Neuronal stem cell (in vitro differentiated cells): ENCODE measurements around the gene DNAH17.

Experiments used
- DNase-seq: peaks from one replicate; pipeline ENCODE4 v3.0.0-alpha.2; 2013; ENCODE audit warnings: low spot score
- H2AFZ ChIP-seq: one replicate; pipeline ENCODE4 v1.6.1; 2013; ENCODE audit warnings: mild to moderate bottlenecking, low read length, inconsistent platforms
- H2AK5ac ChIP-seq: 2 replicates; pipeline ENCODE4 v1.6.1; 2013; ENCODE audit warnings: low read depth, mild to moderate bottlenecking, inconsistent platforms, low read length, moderate library complexity, mixed read lengths
- H2BK120ac ChIP-seq: 2 replicates; pipeline ENCODE4 v1.6.1; 2013; ENCODE audit warnings: low read depth, mild to moderate bottlenecking, inconsistent platforms, low read length, moderate library complexity, mixed read lengths
- H2BK12ac ChIP-seq: one replicate; pipeline ENCODE4 v1.6.1; 2013; ENCODE audit warnings: low read length, inconsistent platforms
- H2BK15ac ChIP-seq: 2 replicates; pipeline ENCODE4 v1.6.1; 2013; ENCODE audit warnings: mild to moderate bottlenecking, low read length, inconsistent platforms, mixed read lengths
- H2BK5ac ChIP-seq: one replicate; pipeline ENCODE4 v1.6.1; 2013; ENCODE audit warnings: inconsistent platforms, mild to moderate bottlenecking, low read length, moderate library complexity
- H3K14ac ChIP-seq: one replicate; pipeline ENCODE4 v1.6.1; 2013; ENCODE audit warnings: low read length, inconsistent platforms
- H3K18ac ChIP-seq: 2 replicates; pipeline ENCODE4 v1.6.1; 2013; ENCODE audit warnings: low read length, inconsistent platforms
- H3K23ac ChIP-seq: 2 replicates; pipeline ENCODE4 v1.6.1; 2013; ENCODE audit warnings: low read depth, mild to moderate bottlenecking, mixed read lengths, low read length, inconsistent platforms; ENCODE audit not compliant: poor library complexity
- H3K27ac ChIP-seq: replicated peaks from 3 replicates; pipeline ENCODE4 v1.5.1; 2013; ENCODE audit warnings: low read length, inconsistent platforms
- H3K27me3 ChIP-seq, 3 experiments: 2 replicates each; pipeline ENCODE4 v1.6.1; 2013; ENCODE audit warnings: low read length in 3 of 3, mild to moderate bottlenecking in 2 of 3, inconsistent platforms in 1 of 3, low read depth in 1 of 3, mixed read lengths in 1 of 3, moderate library complexity in 1 of 3; ENCODE audit not compliant: control insufficient read depth in 3 of 3, insufficient read depth in 3 of 3
- H3K36me3 ChIP-seq, 2 donors: replicated peaks in 1 of 2; 2 replicates each; pipeline ENCODE4 v1.6.1; 2013; ENCODE audit warnings: low read length in 2 of 2; ENCODE audit not compliant: control insufficient read depth in 2 of 2, insufficient read depth in 2 of 2
- H3K4ac ChIP-seq: 2 replicates; pipeline ENCODE4 v1.6.1; 2013; ENCODE audit warnings: inconsistent platforms, mild to moderate bottlenecking, low read length, moderate library complexity
- H3K4me1 ChIP-seq, 2 donors: 1 replicate in 1 of 2; 2 replicates in 1 of 2; pipeline ENCODE4 v1.6.1; 2013; ENCODE audit warnings: low read length in 2 of 2, low read depth in 1 of 2; ENCODE audit not compliant: control insufficient read depth in 2 of 2, insufficient read depth in 1 of 2
- H3K4me2 ChIP-seq: one replicate; pipeline ENCODE4 v1.6.1; 2013; ENCODE audit warnings: mild to moderate bottlenecking, low read length, inconsistent platforms; ENCODE audit not compliant: insufficient read depth, poor library complexity, severe bottlenecking
- H3K4me3 ChIP-seq, 2 donors: 2 replicates each; pipeline ENCODE4 v1.5.1; 2013; ENCODE audit warnings: low read length in 2 of 2, mild to moderate bottlenecking in 2 of 2, inconsistent platforms in 1 of 2, moderate library complexity in 1 of 2
- H3K79me1 ChIP-seq: one replicate; pipeline ENCODE4 v1.6.1; 2013; ENCODE audit warnings: low read depth, mild to moderate bottlenecking, inconsistent platforms, low read length, moderate library complexity
- H3K9ac ChIP-seq: one replicate; pipeline ENCODE4 v1.6.1; 2013; ENCODE audit warnings: mild to moderate bottlenecking, low read depth, low read length, inconsistent platforms; ENCODE audit not compliant: poor library complexity
- H3K9me3 ChIP-seq, 2 donors: replicated peaks in 1 of 2; 2 replicates each; pipeline versions ENCODE3 to v1.6.1; 2013; ENCODE audit warnings: low read length in 2 of 2, mild to moderate bottlenecking in 2 of 2, inconsistent platforms in 1 of 2, low read depth in 1 of 2, mixed read lengths in 1 of 2, moderate library complexity in 1 of 2; ENCODE audit not compliant: control insufficient read depth in 2 of 2, insufficient read depth in 1 of 2
- H4K8ac ChIP-seq: one replicate; pipeline ENCODE4 v1.6.1; 2013; ENCODE audit warnings: low read depth, mild to moderate bottlenecking, inconsistent platforms, low read length, moderate library complexity
- H4K91ac ChIP-seq: one replicate; pipeline ENCODE4 v1.6.1; 2013; ENCODE audit warnings: low read length, low read depth, mild to moderate bottlenecking, inconsistent platforms; ENCODE audit not compliant: poor library complexity
- WGBS, 2 donors: extraction: QIAGEN DNeasy Blood & Tissue Kit; methylation state at CpG; one replicate each; pipeline ENCODE4 v1.1.7; 2013; ENCODE audit warnings: missing lambda C conversion rate in 2 of 2, mixed read lengths in 1 of 2; ENCODE audit not compliant: insufficient read length in 2 of 2, insufficient replicate concordance in 1 of 2; ENCODE audit errors: extremely low coverage in 2 of 2; 5-methylcytosine and 5-hydroxymethylcytosine counted together

Gene DNAH17

GRCh38 chr17:78493853-78494695 is 83.1 kb downstream of the DNAH17 start:
- Histone ChIP-seq H3K14ac (no peak overlapping the region), H4K8ac (no peak overlapping the region), H3K27ac (no peak overlapping the region), H3K27me3 (peaks cover 0 to 30% (median 0%) of the 10 kb centered on the region in 3 experiments), H3K4me2 (no peak overlapping the region), H3K4me1 (peaks cover 4 to 7% of the 10 kb centered on the region in 2 donors), H3K23ac (peak overlapping the region; percentile 12), H2BK120ac (no peak overlapping the region), H3K9me3 (no peaks in the 10 kb centered on the region), H2AFZ (peak overlapping the region; percentile 61), H2BK15ac (peak overlapping the region; percentile 42), H3K18ac (peak overlapping the region; percentile 0), H3K4me3 (peak overlapping the region in 1 of 2 donors; percentile 45), H3K4ac (no peak overlapping the region), H2BK5ac (no peak overlapping the region), H3K9ac (peak overlapping the region; percentile 65), H2BK12ac (peak overlapping the region; percentile 1), H2AK5ac (peak overlapping the region; percentile 18), H3K79me1 (no peaks in the 10 kb centered on the region), H4K91ac (no peak overlapping the region), H3K36me3 (no peaks in the 10 kb centered on the region)
- no CpG with 5 or more reads among the region's 42 CpGs for WGBS, 2 donors
- DNase-seq: no peak

- H3K27ac ChIP-seq: no peak overlapping the region
- H2BK15ac ChIP-seq: peak overlapping the region; percentile 42
- DNase-seq: no peak
- no peaks in the 10 kb centered on the region for H3K36me3 ChIP-seq
- H2BK12ac ChIP-seq: no peak overlapping the region
- no peak overlapping the region for H4K91ac ChIP-seq
- peak overlapping the region in 1 of 2 donors; percentile 45 for H3K4me3 ChIP-seq
- peaks cover 0 to 30% (median 0%) of the 10 kb centered on the region in 3 experiments for H3K27me3 ChIP-seq
- no peaks in the 10 kb centered on the region for H3K79me1 ChIP-seq
- no peak overlapping the region for H3K4ac ChIP-seq
- H3K23ac ChIP-seq: peak overlapping the region; percentile 12
- H3K9ac ChIP-seq: peak overlapping the region; percentile 65
- no peak overlapping the region for H3K4me2 ChIP-seq
- no CpG with 5 or more reads among the region's 9 CpGs for WGBS, 2 donors
- H3K4me1 ChIP-seq: peaks cover 4 to 7% of the 10 kb centered on the region in 2 donors
- no peaks in the 10 kb centered on the region for H3K9me3 ChIP-seq
- H3K18ac ChIP-seq: no peak overlapping the region
- H2BK120ac ChIP-seq: no peak overlapping the region
- peak overlapping the region; percentile 61 for H2AFZ ChIP-seq
- no peak overlapping the region for H3K14ac ChIP-seq
- no peak overlapping the region for H2BK5ac ChIP-seq
- no peak overlapping the region for H4K8ac ChIP-seq
- no peak overlapping the region for H2AK5ac ChIP-seq
These were observed 83.7 kb downstream of the DNAH17 start for GRCh38 chr17:78493450-78493849.

GRCh38 chr17:78492116-78492799 is 84.9 kb downstream of the DNAH17 start:
- Histone ChIP-seq H3K36me3 (no peaks in the 10 kb centered on the region), H3K23ac (peak overlapping the region; percentile 77), H3K4me2 (no peak overlapping the region), H3K9ac (peak overlapping the region; percentile 9), H2BK15ac (peak overlapping the region; percentile 25), H3K79me1 (no peaks in the 10 kb centered on the region), H3K14ac (peak overlapping the region; percentile 63), H3K9me3 (no peaks in the 10 kb centered on the region), H2AFZ (no peak overlapping the region), H2BK5ac (no peak overlapping the region), H4K91ac (no peak overlapping the region), H2BK12ac (no peak overlapping the region), H3K27me3 (peaks cover 0 to 39% (median 0%) of the 10 kb centered on the region in 3 experiments), H3K4me3 (no peak overlapping the region), H3K18ac (peak overlapping the region; percentile 20), H3K4ac (peak overlapping the region; percentile 38), H4K8ac (no peak overlapping the region), H2AK5ac (peak overlapping the region; percentile 16), H3K4me1 (peaks cover 4 to 6% of the 10 kb centered on the region in 2 donors), H2BK120ac (no peak overlapping the region), H3K27ac (no peak overlapping the region)
- WGBS, 2 donors: no CpG with 5 or more reads among the region's 26 CpGs
- no peak for DNase-seq
